Activated CD4-positive, alpha-beta T cell treated with anti-CD3 and anti-CD28 coated beads for 4 hours (primary cell): ENCODE data around the gene MYL5.

Experiments
- DNase-seq, 2 donors: peaks; one replicate each; pipeline ENCODE4 v3.0.0-alpha.2; 2020

Gene MYL5

DNA sequence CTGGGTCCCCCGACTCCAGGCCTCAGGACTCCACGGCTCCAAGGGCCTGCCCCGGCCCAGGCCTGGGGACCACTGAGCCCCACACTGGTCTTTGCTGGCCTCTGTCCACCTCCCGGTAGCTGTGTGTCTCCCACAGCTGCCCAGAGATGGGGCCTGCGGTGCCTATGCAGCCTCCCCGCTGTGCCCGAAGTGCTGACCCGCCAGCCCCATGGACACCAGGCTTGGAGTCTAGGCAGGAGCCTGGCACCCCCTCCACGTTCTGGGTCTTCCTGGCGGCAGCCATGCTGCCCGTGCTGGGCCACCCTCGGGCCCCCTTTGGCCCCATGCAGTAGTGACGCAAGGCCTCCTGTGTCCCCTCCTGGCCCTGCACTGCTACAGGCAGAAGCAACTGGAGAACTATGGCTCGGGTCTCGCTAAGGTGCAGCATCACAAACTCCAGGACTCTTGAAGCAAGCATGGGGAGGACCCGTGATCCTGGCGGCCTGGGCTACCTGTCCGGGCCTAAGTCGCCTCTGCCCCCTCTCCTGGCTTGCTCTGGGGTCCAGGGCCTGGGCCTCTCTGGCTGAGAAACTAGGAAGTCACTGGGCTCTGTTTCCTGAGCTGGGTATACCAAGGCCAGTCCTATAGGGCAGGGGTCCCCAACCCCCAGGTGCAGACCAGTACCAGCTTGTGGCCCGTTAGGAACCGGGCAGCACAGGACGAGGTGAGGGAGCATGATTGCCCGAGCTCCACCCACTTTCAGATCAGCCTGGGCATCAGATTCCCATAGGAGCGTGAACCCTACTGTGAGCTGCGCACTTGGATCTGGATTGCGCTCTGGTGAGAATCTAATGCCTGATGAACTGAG lies 917 bp downstream of the MYL5 start:
- no peak for DNase-seq

- no peak for DNase-seq
Measured at GRCh38 chr4:675980-676870, 1.9 kb downstream of the MYL5 start.

DNA sequence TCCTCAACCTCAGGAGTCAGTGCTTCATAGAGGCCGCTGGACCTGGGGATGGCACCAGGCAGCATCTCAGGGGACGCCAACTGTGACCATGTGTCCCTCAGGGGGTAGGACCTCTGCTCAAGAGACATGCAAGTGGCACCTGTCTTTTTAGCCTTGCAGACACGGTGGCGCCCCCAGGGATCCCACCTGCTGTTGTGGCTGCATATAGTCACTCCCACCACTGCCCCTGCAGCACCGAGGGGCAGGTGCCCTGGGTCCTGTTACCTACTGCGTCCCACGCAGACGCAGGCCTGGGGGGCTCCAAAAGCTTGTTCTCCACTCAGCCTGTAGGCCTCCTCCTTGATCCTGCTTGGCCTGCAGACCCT lies 2.5 kb downstream of the MYL5 start:
- DNase-seq, result no peak

DNA sequence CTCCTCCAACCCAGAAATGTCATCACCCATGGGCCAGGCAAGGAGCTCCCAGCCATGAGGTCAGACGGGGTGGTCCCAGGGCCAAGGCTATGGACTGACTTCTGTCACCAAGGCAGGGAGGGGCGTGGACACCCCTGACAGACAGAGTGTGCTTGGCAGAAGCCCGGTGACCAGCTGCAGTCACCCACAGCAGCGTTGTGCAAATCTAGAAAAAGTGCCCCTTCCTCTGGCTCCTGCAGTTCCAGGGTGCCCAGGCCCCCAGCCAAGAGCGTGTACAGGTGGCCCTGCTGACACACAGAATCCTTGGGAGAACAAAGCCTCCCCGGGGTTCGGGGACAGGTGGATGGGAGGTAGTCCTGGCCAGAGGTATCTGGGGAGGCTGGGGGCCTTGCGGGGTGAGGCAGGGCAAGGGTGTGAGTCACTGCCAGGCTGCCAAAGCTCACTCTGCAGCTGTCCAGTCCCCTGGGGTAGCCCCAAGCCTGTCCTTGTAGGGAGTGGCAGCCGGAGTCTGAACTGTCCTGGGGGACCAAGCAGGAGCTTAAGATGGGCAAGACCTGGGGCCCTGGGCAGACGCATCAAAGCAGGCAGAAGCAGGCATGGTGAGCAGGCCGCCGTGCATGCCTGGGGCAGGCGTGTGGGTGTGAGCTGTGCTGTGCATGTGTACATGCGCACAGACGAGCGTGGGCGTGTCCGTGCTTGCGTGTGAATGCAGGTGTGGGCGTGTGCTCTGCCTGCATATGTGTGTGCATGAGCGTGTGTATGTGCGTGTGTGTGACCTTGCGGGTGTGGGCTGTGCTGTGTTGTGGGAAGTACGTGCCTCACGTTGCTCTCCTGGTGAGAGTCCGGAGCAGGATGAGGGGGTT lies 3.3 kb downstream of the MYL5 start:
- DNase-seq, result peak; percentile 30 to 47

DNA sequence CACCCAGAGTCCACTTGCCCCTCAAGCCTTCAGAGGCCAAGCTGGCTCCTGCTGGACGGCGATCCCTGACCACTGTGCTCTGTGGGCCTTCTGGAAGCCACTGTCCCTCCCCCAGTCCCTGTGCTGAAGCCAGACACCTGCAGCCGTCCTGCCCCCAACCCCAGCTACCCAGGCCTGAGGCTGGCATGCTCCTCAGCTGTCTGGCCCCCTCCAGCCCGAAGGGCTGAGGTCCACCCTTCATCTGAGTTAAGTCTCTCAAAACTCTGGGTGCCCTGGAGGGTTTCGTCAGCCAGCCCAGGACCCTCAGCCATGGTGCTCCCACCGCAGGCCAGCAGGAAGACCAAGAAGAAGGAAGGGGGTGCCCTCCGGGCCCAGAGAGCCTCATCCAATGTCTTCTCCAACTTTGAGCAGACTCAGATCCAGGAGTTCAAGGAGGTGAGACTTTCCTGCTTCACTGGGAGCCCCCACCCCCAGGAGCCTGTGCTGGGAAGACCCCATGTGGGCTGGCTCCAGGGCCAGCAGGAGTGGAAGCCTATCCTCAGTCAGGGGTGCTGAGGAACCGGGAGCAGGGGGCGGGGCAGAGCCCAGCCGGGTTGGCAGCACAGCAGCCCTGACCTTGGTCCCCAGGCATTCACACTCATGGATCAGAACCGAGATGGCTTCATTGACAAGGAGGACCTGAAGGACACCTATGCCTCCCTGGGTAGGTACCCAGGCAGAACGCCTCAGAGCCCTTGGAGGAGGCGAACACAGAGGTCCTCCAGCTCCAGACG lies 4.2 kb downstream of the MYL5 start:
- DNase-seq, result no peak

- DNase-seq, result no peak
Measured at GRCh38 chr4:679104-679481, 4.8 kb downstream of the MYL5 start.

- no peak for DNase-seq
Measured at GRCh38 chr4:679629-680028, 5.3 kb downstream of the MYL5 start.

DNA sequence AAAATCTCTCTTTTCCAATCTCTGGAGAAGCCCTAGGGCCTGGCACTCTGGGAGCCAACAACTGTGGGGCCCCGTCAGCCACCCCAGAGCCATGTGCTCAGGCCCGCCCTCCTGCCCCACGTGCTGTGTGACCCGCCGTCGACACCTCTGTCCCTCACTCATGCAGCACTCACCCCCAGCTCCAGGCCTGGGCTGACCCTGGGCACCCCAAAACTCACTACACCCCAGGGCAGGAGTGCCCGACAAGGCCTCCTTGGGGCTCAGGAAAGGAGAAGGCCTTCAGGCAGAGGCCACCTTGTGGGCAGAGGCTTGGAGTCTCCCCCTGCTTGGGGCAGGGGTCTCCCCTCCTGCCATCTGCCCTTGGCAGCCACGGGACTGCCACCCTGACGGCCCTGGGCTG lies 5.7 kb downstream of the MYL5 start:
- DNase-seq, result no peak

DNA sequence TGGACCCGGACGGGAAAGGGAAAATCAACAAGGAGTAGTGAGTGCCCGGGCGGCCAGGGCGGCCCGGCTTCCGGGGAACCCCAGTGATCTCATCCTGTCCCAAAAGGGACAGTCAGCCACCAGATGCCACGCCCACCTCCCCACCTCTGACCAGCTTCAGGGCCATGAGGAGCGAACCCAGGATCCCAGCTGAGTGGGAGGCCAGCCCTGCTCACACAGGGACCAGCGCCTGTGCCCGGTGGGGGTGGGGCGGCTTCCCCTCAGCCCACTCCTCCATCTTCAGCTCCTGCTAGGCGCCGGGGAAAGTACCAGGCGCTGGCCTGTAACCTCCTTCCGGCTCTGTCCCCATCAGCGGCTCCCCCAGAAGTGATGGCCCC lies 6.2 kb downstream of the MYL5 start:
- no peak for DNase-seq

DNA sequence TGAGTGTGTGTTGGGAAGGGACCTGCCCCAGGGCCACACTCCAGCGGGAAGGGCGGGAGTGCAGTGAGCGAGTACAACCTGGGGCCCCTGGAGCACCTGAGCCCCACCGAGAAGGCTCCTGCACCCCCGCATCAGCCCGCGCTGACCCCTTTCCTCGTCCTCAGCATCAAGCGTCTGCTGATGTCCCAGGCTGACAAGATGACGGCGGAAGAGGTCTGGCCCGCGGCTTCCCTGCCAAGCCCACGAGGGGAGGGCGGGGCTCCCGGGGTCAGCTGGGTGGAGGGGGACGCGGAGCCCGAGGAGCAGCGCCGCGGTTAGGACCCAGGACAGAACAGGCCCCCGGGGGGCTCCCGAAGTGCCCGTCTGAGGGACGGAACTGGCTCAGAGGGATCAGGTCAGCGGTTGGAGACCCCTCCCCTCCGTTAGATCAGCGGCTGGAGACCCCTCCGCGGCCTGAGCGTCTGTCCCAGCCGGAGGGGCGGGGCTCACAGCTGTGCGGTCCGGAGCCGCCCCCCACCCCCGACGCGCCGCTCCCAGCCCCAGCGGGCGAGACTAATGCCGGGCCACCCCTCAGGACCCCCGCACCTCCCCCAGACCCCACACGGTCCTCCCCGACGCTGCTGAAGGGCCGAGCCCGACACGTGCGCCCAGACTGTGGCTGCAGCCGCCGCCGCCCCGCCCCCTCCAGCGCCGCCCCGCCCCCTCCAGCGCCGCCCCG lies 6.7 kb downstream of the MYL5 start:
- peak; percentile 34 to 46 for DNase-seq

GRCh38 chr4:681736-682451 lies 7.6 kb downstream of the MYL5 start:
- DNase-seq, result peak in 1 of 2 donors; percentile 40

GRCh38 chr4:682490-683172 lies 8.3 kb downstream of the MYL5 start:
- DNase-seq, result no peak

GRCh38 chr4:683247-683897 lies 9.0 kb downstream of the MYL5 start:
- no peak for DNase-seq

DNA sequence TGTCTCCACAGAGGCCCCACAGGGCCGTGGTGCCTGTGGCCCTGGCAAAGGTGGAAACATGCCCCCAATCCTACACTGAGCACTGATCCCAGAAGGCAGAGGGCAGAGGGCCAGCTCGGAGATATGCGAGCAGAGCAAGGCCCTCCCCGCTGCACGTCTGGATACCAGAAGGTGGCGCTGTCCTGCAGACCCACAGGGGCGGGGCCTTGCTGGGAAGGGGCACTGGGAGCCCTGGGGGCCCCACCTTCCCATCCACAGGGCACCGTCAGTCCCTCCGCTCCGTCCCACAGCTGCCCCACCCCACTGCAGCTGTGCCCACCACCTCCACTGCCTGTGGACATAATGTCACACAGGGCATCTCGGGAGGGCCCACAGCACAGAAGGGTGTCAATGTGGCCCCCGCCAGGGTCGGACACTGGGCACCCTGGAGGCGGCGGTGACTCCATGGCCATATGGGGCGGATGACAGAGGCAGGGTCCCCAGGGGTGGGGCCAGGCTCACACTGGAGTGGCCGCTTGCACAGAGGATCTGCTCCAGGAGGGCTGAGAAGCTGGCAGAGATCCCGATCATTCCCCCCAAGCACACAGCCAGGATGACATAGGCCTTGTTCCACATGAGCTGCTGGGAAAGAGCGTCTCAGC lies 9.8 kb downstream of the MYL5 start:
- no peak for DNase-seq

DNA sequence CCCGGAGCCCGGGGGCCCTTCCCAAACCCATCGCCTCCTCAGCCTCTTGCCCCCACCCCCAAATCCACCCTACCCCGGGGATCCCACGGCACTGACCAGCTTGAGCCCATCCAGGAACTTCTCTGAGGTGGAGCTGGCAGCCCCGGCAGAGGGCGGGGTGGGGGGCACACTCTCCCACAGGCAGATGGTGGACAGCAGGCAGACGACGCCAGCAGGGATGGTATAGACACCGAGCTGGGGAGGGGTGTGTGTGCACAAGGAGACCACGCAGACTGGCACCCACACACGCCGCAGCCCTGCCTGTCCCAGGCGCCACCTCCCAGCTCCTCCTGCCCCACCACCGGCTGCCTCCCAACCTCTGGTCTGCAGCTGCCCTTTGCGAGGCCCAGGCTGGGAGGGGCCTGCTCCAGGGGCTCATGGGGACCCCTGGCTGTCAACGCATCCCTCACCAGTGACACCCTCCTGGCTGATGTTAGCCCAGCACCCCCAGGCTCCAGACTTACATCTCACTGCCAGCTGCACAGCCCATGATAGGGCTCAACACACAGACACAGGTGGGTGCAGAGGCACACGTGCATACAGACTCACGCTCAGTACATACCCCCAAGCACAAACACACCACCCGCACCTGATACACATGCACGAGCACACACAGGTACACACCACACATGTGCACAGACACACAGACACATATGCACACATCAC lies 10.4 kb downstream of the MYL5 start:
- DNase-seq, result no peak

DNA sequence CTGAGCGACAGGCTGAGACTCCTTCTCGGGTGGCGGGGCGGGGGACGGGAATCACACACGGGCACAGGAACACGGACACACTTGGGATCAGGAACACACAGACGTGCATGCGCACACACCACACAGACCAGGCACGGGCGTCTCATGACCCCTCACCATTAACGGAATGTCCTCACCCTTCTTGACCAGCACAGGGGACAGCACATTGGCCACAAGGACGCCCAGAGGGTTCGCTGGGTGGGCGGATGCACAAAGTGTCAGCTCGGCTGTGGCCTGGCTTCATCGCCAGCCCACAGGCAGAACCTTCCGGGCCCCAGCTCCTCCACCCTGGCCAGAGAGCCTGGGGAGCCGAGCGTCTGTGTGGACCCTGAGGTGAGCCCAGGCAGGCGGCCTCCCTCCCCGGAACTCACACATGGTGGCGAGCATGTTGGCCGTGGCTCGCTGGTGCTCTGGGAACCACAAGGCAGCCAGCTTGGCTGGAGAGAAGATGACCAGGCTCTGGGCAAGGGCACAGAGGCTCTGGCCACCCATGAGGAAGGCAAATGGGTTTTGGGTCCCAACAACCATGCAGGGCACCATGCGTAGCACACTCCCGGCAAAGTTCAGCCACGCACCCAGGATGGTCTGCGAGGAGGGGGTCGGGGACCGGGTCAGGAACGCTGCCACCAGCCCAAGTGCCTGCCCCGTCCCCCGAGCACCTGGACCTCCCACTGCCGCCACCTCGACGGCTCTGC lies 11.5 kb downstream of the MYL5 start:
- no peak for DNase-seq

DNA sequence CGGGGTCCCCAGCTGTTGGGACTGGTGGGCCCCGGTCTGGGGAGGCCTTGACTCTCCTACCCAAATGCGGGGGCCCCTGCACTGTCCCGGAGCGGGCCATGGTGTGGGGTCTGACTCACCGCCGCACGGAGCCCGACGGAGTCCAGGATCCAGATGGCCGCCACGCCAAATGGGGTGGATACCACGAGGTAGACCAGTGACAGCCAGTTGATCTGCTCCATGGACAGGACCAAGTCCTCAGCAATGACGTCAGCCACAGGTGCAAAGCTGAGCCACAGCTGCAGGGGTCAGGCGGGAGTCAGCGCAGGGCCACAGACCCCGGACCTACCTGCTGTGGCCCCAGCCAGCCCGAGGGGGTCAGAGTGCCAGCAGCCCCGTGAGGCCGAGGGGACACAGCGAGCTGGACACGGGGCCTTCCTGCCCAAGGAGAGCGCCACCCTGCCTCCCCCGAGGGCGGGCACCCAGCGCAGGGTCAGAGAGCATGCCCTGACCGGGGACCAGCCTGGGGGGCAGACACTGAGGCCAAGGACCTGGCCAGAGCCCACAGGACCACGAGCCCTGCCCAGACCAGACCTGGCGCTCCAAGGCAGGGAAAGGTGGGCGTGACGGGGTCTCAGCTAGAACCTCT lies 12.2 kb downstream of the MYL5 start:
- no peak for DNase-seq
